ENCODE measurements around the gene TMED6.
"Not testable (repeated sequence)": the region's sequence is repeated elsewhere in the genome, so short reads cannot be mapped to it uniquely, and the experiment has no call there.

Gene TMED6

GRCh38 chr16:69360070-69360469 lies 8.5 kb upstream of the TMED6 start:
- DNase-seq (ENCODE audit: low read depth) = not testable (repeated sequence)

GRCh38 chr16:69350536-69351133 lies 951 bp downstream of the TMED6 start:
- no peak for DNase-seq (ENCODE audit: low read depth)

DNA sequence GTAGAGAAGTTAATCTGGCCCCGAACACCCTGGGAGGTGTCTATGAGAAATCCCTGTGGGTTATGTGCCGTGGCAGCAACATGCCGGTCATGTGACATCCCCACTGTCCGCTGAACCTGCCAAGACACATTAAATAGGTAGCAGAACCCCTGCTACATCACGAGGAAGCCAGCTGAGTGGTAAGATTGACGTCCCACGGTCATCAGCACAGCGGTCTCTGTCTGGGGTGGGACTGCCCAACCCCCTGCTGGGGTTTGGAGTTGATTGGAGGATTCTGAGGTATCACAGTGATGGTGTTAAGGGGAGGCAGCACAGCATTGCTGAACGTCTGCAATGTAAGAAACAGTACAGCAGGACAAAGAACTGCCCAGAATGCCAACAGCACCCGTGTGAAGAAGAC lies 2.0 kb downstream of the TMED6 start:
- no peak for DNase-seq (ENCODE audit: low read depth)

DNA sequence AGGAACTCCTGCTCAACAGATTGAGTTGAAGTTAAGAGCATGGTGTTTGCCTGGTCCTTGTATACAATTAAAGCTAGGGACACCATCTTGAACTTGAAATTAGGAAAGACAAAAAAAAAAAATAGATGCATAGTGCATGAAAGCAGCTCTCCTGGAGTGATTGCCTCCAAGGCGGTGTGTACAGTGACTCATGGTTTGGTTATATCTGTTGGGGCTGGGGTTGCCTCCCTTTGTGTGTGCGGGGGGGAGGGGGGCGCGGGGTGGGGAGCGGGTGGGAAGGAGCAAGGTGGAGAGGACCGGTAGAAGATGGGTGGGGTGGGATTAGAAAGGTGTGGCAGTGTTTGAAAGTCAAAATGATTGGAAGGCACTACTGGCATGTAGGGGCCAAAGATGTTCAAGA lies 3.4 kb downstream of the TMED6 start:
- DNase-seq (ENCODE audit: low read depth) = no peak

GRCh38 chr16:69346683-69347082 lies 4.9 kb downstream of the TMED6 start:
- DNase-seq (ENCODE audit: low read depth) = no peak

DNA sequence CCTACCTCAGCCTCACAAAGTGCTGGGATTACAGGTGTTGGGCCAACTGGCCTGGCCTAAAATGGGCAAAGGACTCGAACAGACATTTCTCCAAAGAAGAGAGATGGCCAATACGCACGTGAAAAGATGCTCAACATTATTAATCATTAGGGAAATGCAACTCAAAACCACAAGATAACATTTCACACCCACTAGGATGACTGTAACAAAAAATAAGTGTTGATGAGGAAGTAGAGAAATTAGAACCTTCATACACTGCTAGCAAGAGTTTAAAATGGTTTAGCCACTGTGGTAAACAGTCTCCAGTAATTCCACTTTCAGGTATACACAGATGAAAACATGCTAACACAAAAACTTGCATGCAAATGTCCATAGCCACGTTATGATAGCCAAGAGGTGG lies 5.7 kb downstream of the TMED6 start:
- no peak for DNase-seq (ENCODE audit: low read depth)

DNA sequence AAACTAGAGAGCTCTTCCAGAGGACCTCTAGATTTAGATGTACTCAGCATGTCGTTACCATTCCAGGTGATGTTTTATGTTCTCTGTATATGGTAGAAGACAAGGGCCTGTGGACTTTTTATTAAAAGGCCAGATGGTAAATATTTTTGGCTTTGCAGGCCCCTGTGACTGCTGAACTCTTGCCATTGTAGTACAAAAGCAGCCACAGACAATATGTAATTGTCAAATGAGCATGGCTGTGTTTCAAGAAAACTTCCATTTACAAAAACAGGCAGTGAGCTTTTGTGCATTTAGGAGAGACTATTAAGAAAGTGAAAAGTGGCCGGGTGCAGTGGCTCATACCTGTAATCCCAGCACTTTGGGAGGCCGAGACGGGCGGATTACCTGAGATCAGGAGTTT lies 7.4 kb downstream of the TMED6 start:
- DNase-seq (ENCODE audit: low read depth) = no peak

DNA sequence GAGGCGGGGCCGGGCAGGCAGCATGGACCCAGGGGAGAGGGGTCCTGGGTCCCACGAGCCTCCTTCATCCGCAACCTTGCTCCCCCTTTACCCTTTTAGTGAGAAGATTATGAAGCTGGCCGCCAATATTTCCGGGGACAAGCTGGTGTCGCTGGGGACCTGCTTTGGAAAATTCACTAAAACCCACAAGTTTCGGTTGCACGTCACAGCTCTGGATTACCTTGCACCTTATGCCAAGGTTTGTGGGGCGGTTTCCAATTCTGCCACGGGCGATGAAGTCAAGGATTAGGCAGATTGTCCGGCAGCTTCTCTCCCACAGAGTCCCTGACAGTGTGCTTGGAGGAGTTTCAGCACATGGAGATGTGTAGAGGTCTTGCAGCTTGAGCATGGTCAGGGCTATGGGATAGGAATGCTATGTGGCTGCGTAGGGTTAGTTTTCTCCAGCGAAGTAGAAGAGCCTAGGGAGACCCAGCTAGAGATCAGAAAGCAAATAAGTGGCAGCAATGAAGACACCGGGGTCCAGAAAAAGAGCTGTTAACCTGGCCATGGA lies 11.4 kb downstream of the TMED6 start:
- DNase-seq (ENCODE audit: low read depth) = no peak

DNA sequence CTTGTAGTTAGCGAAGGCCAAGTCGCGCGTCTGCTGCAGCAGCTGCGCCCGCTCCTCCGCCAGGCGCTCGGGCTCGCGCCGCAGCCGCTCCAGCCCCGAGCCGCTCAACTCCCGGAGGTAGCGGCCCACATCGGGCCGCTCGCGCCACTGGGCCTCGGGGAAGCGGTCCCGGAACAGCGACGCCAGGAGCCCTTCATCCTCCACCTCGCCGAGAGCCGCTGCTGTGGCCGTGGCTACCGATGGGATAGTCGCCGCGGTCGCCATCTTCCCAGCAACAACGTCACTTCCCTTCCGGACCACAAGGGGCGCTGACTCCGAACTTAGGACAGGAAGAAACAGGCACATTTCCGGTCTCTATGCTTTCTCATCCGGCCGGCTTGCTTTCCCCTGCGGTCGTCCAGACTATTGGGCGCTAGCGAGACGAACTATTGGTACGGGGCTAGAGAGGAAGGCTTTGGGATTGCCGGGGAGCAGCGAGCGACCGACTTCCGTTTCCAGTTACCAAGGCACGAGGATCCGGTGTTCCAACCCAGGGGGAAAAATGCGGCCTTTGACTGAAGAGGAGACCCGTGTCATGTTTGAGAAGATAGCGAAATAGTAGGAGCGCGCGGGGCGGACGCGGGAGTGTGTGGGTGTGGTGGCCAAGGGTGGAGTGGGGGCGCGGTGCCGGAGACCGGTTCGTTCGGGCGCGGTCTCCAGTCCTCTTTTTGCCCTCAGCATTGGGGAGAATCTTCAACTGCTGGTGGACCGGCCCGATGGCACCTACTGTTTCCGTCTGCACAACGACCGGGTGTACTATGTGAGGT lies 12.1 kb downstream of the TMED6 start, which contains the start of the genes COG8 and NIP7:
TSS of gene COG8 (minus strand) at position 276 of the 806 bp plus-strand sequence. CDS start at position 264, 12 bp downstream.
TSS of gene NIP7 (plus strand) at position 484 of the 806 bp plus-strand sequence. CDS start at position 542, 58 bp downstream.
- peak; percentile 99 for DNase-seq (ENCODE audit: low read depth)

DNA sequence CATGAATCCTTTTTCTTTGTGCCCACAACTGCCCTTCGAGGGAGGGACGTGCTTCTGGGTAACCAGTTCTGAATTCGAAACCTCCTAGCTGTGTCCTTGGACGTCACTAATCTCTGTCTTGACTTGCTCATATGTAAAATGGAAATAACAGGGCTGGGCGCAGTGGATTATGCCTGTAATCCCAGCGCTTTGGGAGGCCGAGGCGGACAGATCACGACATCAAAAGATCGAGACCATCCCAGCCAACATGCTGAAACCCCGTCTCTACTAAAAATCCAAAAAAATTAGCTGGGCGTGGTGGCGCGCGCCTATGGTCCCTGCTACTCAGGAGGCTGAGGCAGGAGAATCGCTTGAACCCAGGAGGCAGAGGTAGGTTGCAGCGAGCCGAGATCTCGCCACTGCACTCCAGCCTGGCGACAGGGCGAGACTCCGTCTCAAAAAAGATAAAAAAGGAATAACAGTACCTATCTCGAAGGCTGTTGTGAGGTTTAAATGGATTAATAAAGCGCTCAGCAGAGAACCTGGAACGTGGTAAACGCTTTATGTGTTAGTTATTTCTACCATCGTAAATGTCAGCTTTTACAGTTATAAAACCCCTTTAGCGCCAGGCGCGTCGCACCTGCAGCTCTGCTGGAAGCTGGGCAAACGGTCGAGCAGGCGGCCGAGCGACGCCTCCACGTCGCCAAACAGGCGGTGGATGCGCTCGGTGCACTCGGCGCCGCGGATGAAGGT lies 12.9 kb downstream of the TMED6 start:
- DNase-seq (ENCODE audit: low read depth) = no peak

DNA sequence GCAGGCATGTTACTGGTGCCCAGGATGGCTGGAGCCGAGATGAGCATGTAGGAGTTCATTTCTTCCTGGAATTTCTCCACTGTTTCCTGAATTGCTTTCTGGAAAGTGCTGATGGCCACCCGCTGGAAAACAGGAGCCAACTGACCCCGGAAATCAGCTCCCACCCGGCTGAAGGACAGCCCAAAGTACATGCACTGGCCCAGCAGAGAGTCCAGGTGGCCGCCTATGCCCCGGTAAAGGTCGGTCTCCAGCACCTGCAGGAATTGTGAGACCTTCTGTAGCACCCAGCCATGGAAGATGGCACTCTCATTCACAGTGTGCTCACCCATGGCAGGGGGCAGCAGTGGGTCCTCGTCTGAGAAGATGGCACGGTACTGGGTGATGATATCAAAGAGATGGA lies 16.9 kb downstream of the TMED6 start:
- DNase-seq (ENCODE audit: low read depth) = no peak

GRCh38 chr16:69330286-69331109 lies 21.1 kb downstream of the TMED6 start, which contains the start of gene PDF:
TSS of gene PDF (minus strand) at chr16:69330588. CDS start at chr16:69330570, 18 bp downstream.
- DNase-seq (ENCODE audit: low read depth) = peak; percentile 85

GRCh38 chr16:69329369-69330285 lies 22.0 kb downstream of the TMED6 start:
- no peak for DNase-seq (ENCODE audit: low read depth)

GRCh38 chr16:69328854-69329316 lies 22.7 kb downstream of the TMED6 start:
- no peak for DNase-seq (ENCODE audit: low read depth)

DNA sequence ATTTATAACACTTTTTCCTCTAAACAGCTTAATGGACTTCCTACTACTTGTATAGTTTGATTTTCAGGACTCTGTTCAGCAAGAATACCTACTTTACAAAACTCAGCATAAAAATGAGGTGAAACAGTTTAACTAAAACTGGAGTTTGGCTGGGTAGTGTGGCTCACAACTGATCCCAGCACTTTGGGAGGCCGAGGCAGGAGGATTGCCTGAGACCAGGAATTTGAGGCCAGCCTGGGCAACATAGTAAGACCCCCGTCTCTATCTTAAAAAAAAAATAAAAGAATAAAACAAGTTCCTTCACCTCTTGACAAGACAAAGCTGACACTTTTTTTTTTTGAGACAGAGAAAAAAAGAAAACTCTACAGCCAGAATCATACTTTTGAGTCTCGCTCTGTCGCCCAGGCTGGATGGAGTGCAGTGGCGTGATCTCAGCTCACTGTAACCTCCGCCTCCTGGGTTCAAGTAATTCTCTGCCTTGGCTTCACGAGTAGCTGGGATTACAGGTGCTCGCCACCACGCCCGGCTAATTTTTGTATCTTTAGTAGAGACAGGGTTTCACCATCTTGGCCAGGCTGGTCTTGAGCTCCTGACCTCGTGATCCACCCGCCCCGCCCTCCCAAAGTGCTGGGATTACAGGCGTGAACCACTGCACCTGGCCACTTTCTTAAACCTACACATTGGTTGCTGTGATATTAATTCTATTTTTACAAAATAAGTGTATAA lies 23.8 kb downstream of the TMED6 start:
- no peak for DNase-seq (ENCODE audit: low read depth)

DNA sequence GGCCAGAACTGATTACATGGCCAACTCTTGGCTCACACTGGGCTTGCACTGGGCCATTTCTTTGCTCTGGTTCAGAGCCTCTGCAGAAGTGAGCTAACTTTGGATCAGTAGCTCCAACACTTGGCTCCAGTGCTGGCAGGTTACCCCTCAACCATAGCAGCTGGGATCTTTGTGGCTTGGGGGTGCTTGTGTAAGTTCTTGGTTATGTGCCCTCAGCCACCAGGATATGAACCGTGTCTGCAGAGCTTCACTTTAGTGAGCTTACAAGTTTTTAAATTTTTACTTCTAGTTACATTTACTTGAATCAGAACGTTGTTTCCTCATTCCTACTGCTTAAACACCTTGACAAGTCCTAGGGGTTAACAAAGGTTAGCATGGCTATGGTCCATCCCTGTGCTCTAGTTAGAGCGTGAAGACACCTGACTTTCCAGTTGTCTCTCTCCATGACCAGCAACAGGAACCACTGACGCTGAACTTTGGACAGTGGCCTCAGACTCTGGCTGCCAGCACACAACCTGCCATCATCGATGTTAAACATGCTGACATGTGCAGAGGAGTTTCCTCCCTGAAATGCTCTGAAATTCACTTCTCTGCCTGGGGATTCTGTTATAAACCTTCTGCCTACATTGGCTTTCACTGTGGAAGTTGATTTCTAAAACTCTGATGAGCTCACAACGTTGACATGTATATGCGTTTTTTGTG lies 25.3 kb downstream of the TMED6 start:
- DNase-seq (ENCODE audit: low read depth) = no peak

- no peak for DNase-seq (ENCODE audit: low read depth)
Measured at GRCh38 chr16:69325784-69326171, 25.8 kb downstream of the TMED6 start.

- no peak for DNase-seq (ENCODE audit: low read depth)
Measured at GRCh38 chr16:69324585-69325253, 26.9 kb downstream of the TMED6 start.
